ENCODE measurements around the gene TBC1D14. TPM values are rescaled to one million over a fixed set of nuclear protein-coding genes. Genes with fewer than 3 reads are reported as not detected.

Gene TBC1D14
- total RNA-seq, 1 donor = 39.4 TPM

- DNase-seq (ENCODE audit: insufficient read length, low spot score, missing footprints) = peak; percentile 48
- H3K9me3 ChIP-seq (ENCODE audit: low read depth, low read length) = no peaks in the 10 kb centered on the region
- peaks cover 11% of the 10 kb centered on the region for H3K36me3 ChIP-seq (ENCODE audit: insufficient read depth, low read length)
- H3K79me2 ChIP-seq (ENCODE audit: insufficient read depth, low read length) = peaks cover 14% of the 10 kb centered on the region
- H3K4me1 ChIP-seq (ENCODE audit: insufficient read depth, low read length) = no peaks in the 10 kb centered on the region
- H2AFZ ChIP-seq (ENCODE audit: low read length) = no peak overlapping the region
- H4K20me1 ChIP-seq (ENCODE audit: insufficient read depth, low read length) = peaks cover 26% of the 10 kb centered on the region
- H3K27me3 ChIP-seq (ENCODE audit: insufficient read depth, low read length) = no peaks in the 10 kb centered on the region
- H3K4me3 ChIP-seq (ENCODE audit: insufficient read depth, low read length) = no peak overlapping the region
- no peak overlapping the region for H3K4me2 ChIP-seq (ENCODE audit: insufficient read depth, low read length)
- TF ChIP-seq, protein P1, sequence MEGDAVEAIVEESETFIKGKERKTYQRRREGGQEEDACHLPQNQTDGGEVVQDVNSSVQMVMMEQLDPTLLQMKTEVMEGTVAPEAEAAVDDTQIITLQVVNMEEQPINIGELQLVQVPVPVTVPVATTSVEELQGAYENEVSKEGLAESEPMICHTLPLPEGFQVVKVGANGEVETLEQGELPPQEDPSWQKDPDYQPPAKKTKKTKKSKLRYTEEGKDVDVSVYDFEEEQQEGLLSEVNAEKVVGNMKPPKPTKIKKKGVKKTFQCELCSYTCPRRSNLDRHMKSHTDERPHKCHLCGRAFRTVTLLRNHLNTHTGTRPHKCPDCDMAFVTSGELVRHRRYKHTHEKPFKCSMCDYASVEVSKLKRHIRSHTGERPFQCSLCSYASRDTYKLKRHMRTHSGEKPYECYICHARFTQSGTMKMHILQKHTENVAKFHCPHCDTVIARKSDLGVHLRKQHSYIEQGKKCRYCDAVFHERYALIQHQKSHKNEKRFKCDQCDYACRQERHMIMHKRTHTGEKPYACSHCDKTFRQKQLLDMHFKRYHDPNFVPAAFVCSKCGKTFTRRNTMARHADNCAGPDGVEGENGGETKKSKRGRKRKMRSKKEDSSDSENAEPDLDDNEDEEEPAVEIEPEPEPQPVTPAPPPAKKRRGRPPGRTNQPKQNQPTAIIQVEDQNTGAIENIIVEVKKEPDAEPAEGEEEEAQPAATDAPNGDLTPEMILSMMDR (IDR thresholded peaks at IDR 0.05; ENCODE audit: extremely low read depth, low read depth, low read length) = no peak
- H3K27ac ChIP-seq (ENCODE audit: low read depth, low read length) = no peak overlapping the region
These were observed 16.5 kb downstream of the TBC1D14 start for GRCh38 chr4:6926081-6926480.

DNA sequence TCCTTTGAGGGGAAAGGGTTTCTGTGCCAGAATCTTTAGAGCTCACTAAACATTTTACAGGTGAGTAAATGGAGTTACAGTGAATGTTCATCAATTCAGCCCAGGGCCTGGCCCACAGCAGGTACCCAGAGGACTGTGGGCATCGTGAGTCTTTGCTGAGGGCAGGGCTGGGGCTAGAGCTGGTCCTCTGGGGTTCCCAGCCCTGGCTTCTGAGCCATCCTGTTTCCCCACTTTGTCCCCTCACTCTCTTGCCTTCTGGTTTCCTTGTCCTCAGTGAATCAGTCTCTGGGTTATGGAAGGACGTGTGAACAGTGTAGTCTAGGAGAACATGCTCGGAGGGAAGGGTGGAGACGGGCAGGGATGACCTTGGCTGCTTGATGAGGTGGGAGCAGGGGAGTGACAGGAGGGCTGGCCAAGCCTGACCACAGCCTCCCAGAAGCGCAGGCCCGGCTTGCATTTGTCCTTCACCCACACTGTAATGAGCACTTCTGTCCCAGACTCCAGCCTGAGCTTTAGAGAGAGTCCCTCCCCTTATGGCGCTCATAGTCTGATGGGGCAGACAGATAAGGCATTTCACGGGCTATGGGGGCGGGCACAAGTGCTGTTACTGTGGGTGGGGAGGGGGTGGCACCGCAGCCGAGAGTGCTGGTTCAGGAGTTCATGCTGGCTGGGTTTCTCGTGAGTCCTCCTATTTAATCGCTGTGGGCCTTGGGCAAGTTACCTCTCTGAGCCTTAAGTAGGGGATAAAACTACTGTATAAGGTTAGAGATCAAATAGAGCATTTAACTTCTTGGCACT lies 17.3 kb downstream of the TBC1D14 start:
- H3K4me2 ChIP-seq (ENCODE audit: insufficient read depth, low read length) = no peak overlapping the region
- TF ChIP-seq, protein P1 (IDR thresholded peaks at IDR 0.05; ENCODE audit: extremely low read depth, low read depth, low read length) = no peak
- no peaks in the 10 kb centered on the region for H3K27me3 ChIP-seq (ENCODE audit: insufficient read depth, low read length)
- peaks cover 26% of the 10 kb centered on the region for H4K20me1 ChIP-seq (ENCODE audit: insufficient read depth, low read length)
- no peak overlapping the region for H3K27ac ChIP-seq (ENCODE audit: low read depth, low read length)
- H3K9me3 ChIP-seq (ENCODE audit: low read depth, low read length) = no peaks in the 10 kb centered on the region
- peak overlapping the region; percentile 64 for H2AFZ ChIP-seq (ENCODE audit: low read length)
- DNase-seq (ENCODE audit: insufficient read length, low spot score, missing footprints) = peak; percentile 88
- H3K36me3 ChIP-seq (ENCODE audit: insufficient read depth, low read length) = peaks cover 11% of the 10 kb centered on the region
- peaks cover 14% of the 10 kb centered on the region for H3K79me2 ChIP-seq (ENCODE audit: insufficient read depth, low read length)
- no peak overlapping the region for H3K4me3 ChIP-seq (ENCODE audit: insufficient read depth, low read length)
- no peaks in the 10 kb centered on the region for H3K4me1 ChIP-seq (ENCODE audit: insufficient read depth, low read length)

DNA sequence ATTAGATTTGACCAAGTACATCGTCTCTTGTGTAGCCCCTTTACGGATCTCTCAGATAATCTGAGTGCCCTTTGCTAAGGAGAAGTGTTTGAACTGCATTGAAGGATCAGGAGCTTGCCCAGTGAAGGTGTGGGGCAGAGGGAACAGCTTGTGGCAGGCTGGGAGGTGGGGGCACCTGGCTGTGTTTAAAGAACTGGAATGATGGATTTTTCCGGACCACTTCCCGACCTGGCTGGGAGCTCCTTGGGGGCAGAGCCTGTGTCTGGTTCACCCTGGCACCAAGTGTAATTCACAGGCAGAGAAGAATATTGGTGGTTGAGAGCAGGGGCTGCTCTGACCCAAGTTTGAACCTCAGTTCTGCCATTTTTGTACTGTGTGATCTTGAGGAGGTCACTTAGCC lies 18.5 kb downstream of the TBC1D14 start:
- no peak for DNase-seq (ENCODE audit: insufficient read length, low spot score, missing footprints)
- Histone ChIP-seq H3K27ac (ENCODE audit: low read depth, low read length) (no peak overlapping the region), H3K4me2 (ENCODE audit: insufficient read depth, low read length) (no peak overlapping the region), H2AFZ (ENCODE audit: low read length) (no peak overlapping the region), H3K27me3 (ENCODE audit: insufficient read depth, low read length) (no peaks in the 10 kb centered on the region), H4K20me1 (ENCODE audit: insufficient read depth, low read length) (peaks cover 28% of the 10 kb centered on the region), H3K9me3 (ENCODE audit: low read depth, low read length) (no peaks in the 10 kb centered on the region), H3K4me3 (ENCODE audit: insufficient read depth, low read length) (no peak overlapping the region), H3K4me1 (ENCODE audit: insufficient read depth, low read length) (no peaks in the 10 kb centered on the region), H3K79me2 (ENCODE audit: insufficient read depth, low read length) (peaks cover 14% of the 10 kb centered on the region), H3K36me3 (ENCODE audit: insufficient read depth, low read length) (peaks cover 11% of the 10 kb centered on the region)
- TF ChIP-seq, protein P1 (IDR thresholded peaks at IDR 0.05; ENCODE audit: extremely low read depth, low read depth, low read length) = no peak

DNA sequence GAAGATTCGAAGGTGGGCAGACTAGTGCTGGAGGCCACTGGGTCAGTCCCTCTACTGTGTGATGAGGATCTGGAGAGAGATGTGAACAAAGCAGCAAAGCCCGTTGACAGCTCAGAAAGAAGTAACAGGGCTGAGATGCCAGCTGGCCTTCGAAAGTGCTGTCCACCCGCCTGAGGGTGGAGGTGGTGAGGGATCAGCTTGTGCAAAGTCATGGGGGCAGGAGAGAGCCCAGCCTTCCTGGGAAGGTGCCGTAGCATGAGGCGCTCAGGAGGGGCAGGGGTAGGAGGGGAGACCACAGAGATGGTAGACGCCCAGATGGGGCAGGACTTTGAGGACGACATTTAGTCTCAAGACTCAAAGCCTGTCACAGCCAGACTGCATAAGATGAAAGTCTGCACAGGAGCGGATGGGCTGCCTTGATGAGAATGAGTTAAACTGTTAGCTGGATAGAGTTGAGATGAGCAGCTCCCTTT lies 19.7 kb downstream of the TBC1D14 start:
- peaks cover 28% of the 10 kb centered on the region for H4K20me1 ChIP-seq (ENCODE audit: insufficient read depth, low read length)
- DNase-seq (ENCODE audit: insufficient read length, low spot score, missing footprints) = peak; percentile 73
- no peak overlapping the region for H3K4me3 ChIP-seq (ENCODE audit: insufficient read depth, low read length)
- H3K79me2 ChIP-seq (ENCODE audit: insufficient read depth, low read length) = peaks cover 14% of the 10 kb centered on the region
- no peaks in the 10 kb centered on the region for H3K27me3 ChIP-seq (ENCODE audit: insufficient read depth, low read length)
- TF ChIP-seq, protein P1 (IDR thresholded peaks at IDR 0.05; ENCODE audit: extremely low read depth, low read depth, low read length) = no peak
- no peak overlapping the region for H3K27ac ChIP-seq (ENCODE audit: low read depth, low read length)
- no peaks in the 10 kb centered on the region for H3K9me3 ChIP-seq (ENCODE audit: low read depth, low read length)
- H2AFZ ChIP-seq (ENCODE audit: low read length) = no peak overlapping the region
- no peaks in the 10 kb centered on the region for H3K4me1 ChIP-seq (ENCODE audit: insufficient read depth, low read length)
- H3K36me3 ChIP-seq (ENCODE audit: insufficient read depth, low read length) = peaks cover 4% of the 10 kb centered on the region
- H3K4me2 ChIP-seq (ENCODE audit: insufficient read depth, low read length) = no peak overlapping the region

Data from osteoblast (primary cell).